ENCODE results near the gene IRF1.

GRCh38 chr5:132462333-132462732 is 28.2 kb downstream of the IRF1 start:
- TF ChIP-seq CTCF (IDR thresholded peaks at IDR 0.05): no peak
- no peak for TF ChIP-seq POLR2A (IDR thresholded peaks at IDR 0.05; ENCODE audit: low read depth)
- no peak for TF ChIP-seq POLR2AphosphoS5 (IDR thresholded peaks at IDR 0.05)
